GM12878 (cell line): ENCODE results near the gene AQP2. TPM values are rescaled to one million over a fixed set of nuclear protein-coding genes. Genes with fewer than 3 reads are reported as not detected.

Experiments
- ATAC-seq: fragments of 200-7000 bp; cut with Tn5 transposase; 3 replicates; pipeline ENCODE4 v1.9.1; 2020; ENCODE audit warnings: mild to moderate bottlenecking, moderate library complexity
- BruUV-seq: library from RNA; stranded (reverse); fragments of 400-500 nt; replicated peaks from 2 replicates; lab custom pipeline; 2021; lab: Mats Ljungman, UMichigan
- CTCF ChIA-PET: fragments of 300-600 bp; sonication (Branson Sonifier 250); formaldehyde crosslinking; extraction: SDS; loops from one replicate; lab custom pipeline; 2021; ENCODE audit warnings: inconsistent platforms; lab: Yijun Ruan, JAX
- POLR2A ChIA-PET: fragments of 350-600 bp; formaldehyde crosslinking; extraction: SDS; loops from one replicate; lab custom pipeline; 2021; ENCODE audit warnings: inconsistent platforms; lab: Charles Lee
- RAD21 ChIA-PET: fragments of 300-600 bp; sonication (Branson Sonifier 250); formaldehyde crosslinking; loops from one replicate; lab custom pipeline; 2023; ENCODE audit warnings: antibody characterized with exemption; ENCODE audit not compliant: unreplicated experiment; lab: Charles Lee
- SMC1A ChIA-PET: fragments of 300-600 bp; sonication (Branson Sonifier 250); formaldehyde crosslinking; loops from one replicate; lab custom pipeline; 2023; ENCODE audit not compliant: unreplicated experiment, uncharacterized antibody; lab: Charles Lee
- DNase-seq: peaks from one replicate; pipeline ENCODE4 v3.0.0-alpha.2; 2011; ENCODE audit warnings: low read depth, low spot score
- FAIRE-seq: peaks from 3 replicates; lab custom pipeline; 2011; peaks lifted over from hg19 to GRCh38; lab: Jason Lieb, UNC
- H2AFZ ChIP-seq: 2 replicates; pipeline ENCODE4 v1.6.0; 2011; ENCODE audit warnings: low read depth, low read length, control low read depth; ENCODE audit not compliant: control insufficient read depth
- H3K27ac ChIP-seq: 2 replicates; pipeline ENCODE4 v1.5.1; 2011; ENCODE audit warnings: control low read depth; ENCODE audit not compliant: control insufficient read depth, insufficient read depth
- H3K27me3 ChIP-seq, 2 experiments: replicated peaks in 1 of 2; 2 replicates each; pipeline versions ENCODE4 v1.6.0 to v1.6.1; 2011; ENCODE audit warnings: low read length in 1 of 2; ENCODE audit not compliant: control insufficient read depth in 2 of 2, insufficient read depth in 2 of 2
- H3K36me3 ChIP-seq, 2 experiments: 2 replicates each; pipeline ENCODE4 v1.5.1; 2011; ENCODE audit warnings: low read length in 1 of 2; ENCODE audit not compliant: control insufficient read depth in 2 of 2, insufficient read depth in 2 of 2
- H3K4me1 ChIP-seq: 2 replicates; pipeline ENCODE4 v1.6.1; 2011; ENCODE audit warnings: mild to moderate bottlenecking, low read length, moderate library complexity, mixed read lengths; ENCODE audit not compliant: control insufficient read depth, insufficient read depth
- H3K4me2 ChIP-seq: 2 replicates; pipeline ENCODE4 v1.6.0; 2011; ENCODE audit warnings: control low read depth; ENCODE audit not compliant: control insufficient read depth, insufficient read depth
- H3K4me3 ChIP-seq: fragments of 200-600 bp; sonication (generic); 2 replicates; pipeline ENCODE4 v1.5.1; 2016
- H3K79me2 ChIP-seq: 2 replicates; pipeline ENCODE4 v1.6.0; 2011; ENCODE audit warnings: low read length; ENCODE audit not compliant: control insufficient read depth, insufficient read depth
- H3K9ac ChIP-seq: 2 replicates; pipeline ENCODE4 v1.8.0; 2011; ENCODE audit warnings: low read length, control low read depth, mixed read lengths; ENCODE audit not compliant: control insufficient read depth, insufficient read depth
- H3K9me3 ChIP-seq: replicated peaks from 3 replicates; pipeline ENCODE4 v1.5.1; 2011; ENCODE audit warnings: mild to moderate bottlenecking, low read length; ENCODE audit not compliant: control insufficient read depth, insufficient read depth
- H4K20me1 ChIP-seq: 2 replicates; pipeline ENCODE4 v1.6.0; 2011; ENCODE audit not compliant: control insufficient read depth, insufficient read depth
- BHLHE40 ChIP-seq, 2 experiments: fragments of 450-650 bp in 1 of 2; IDR thresholded peaks; 2 replicates each; pipeline ENCODE4 v1.6.1; 2011 to 2017; ENCODE audit warnings: low read depth in 2 of 2, borderline replicate concordance in 1 of 2, improper control_type of control experiment in 1 of 2, low read length in 1 of 2, mild to moderate bottlenecking in 1 of 2
- CREB1 ChIP-seq: IDR thresholded peaks from 2 replicates; pipeline ENCODE4 v1.6.1; 2012; ENCODE audit warnings: low read depth, mild to moderate bottlenecking, inconsistent platforms
- CTCF ChIP-seq, 3 experiments: IDR thresholded peaks in 2 of 3; conservative IDR thresholded peaks in 1 of 3; 2 replicates each; pipeline ENCODE4 v1.5.1; 2011; ENCODE audit warnings: low read depth in 3 of 3, low read length in 3 of 3, mild to moderate bottlenecking in 3 of 3, control low read depth in 2 of 3, moderate library complexity in 2 of 3, inconsistent platforms in 1 of 3, mixed read lengths in 1 of 3; ENCODE audit not compliant: control insufficient read depth in 2 of 3, insufficient read depth in 1 of 3; ENCODE audit errors: extremely low read depth in 1 of 3
- ETV6 ChIP-seq, 2 experiments: fragments of 450-650 bp in 1 of 2; IDR thresholded peaks in 1 of 2; conservative IDR thresholded peaks in 1 of 2; 2 replicates each; pipeline ENCODE4 v1.6.1; 2014; ENCODE audit warnings: antibody characterized with exemption in 1 of 2, borderline replicate concordance in 1 of 2, low read depth in 1 of 2, mild to moderate bottlenecking in 1 of 2, moderate library complexity in 1 of 2
- EZH2 ChIP-seq: IDR thresholded peaks from 2 replicates; pipeline ENCODE4 v1.6.1; 2012; ENCODE audit warnings: low read depth, mild to moderate bottlenecking, control low read depth, inconsistent platforms, low read length, borderline replicate concordance; ENCODE audit not compliant: control insufficient read depth
- IKZF2 ChIP-seq, 2 experiments: fragments of 450-650 bp; IDR thresholded peaks; 2 replicates each; pipeline ENCODE4 v1.6.1; 2017; ENCODE audit warnings: mild to moderate bottlenecking in 2 of 2, moderate library complexity in 2 of 2
- MYC ChIP-seq: IDR thresholded peaks from 2 replicates; pipeline ENCODE4 v1.6.1; 2011; ENCODE audit warnings: mild to moderate bottlenecking, low read length, moderate library complexity, inconsistent platforms; ENCODE audit not compliant: insufficient read depth, insufficient replicate concordance, insufficient read length, severe bottlenecking
- NR2C2 ChIP-seq: IDR thresholded peaks from 2 replicates; pipeline ENCODE4 v1.6.1; 2011; ENCODE audit warnings: borderline replicate concordance, low read depth; ENCODE audit not compliant: control insufficient read depth, insufficient read length
- NRF1 ChIP-seq: conservative IDR thresholded peaks from 2 replicates; pipeline ENCODE4 v1.6.1; 2011; ENCODE audit warnings: mild to moderate bottlenecking, low read depth, low read length, improper control_type of control experiment
- PML ChIP-seq: IDR thresholded peaks from 2 replicates; pipeline ENCODE4 v1.6.1; 2012; ENCODE audit warnings: low read length, inconsistent platforms
- POLR2AphosphoS2 ChIP-seq: IDR thresholded peaks from 2 replicates; pipeline ENCODE4 v1.6.1; 2011; ENCODE audit warnings: low read depth, mild to moderate bottlenecking, low read length, improper control_type of control experiment, moderate library complexity
- POU2F2 ChIP-seq: IDR thresholded peaks from 3 replicates; pipeline ENCODE4 v1.6.1; 2011; ENCODE audit warnings: low read depth, mild to moderate bottlenecking, low read length, borderline replicate concordance
- RAD51 ChIP-seq: fragments of 450-650 bp; IDR thresholded peaks from 2 replicates; pipeline ENCODE4 v1.6.1; 2016; ENCODE audit warnings: moderate library complexity, mild to moderate bottlenecking, inconsistent platforms
- SMC3 ChIP-seq: IDR thresholded peaks from 2 replicates; pipeline ENCODE4 v1.6.1; 2011; ENCODE audit warnings: low read length, improper control_type of control experiment, borderline replicate concordance
- SPI1 ChIP-seq: IDR thresholded peaks from 2 replicates; pipeline ENCODE4 v1.6.1; 2011; ENCODE audit warnings: low read depth, mild to moderate bottlenecking, low read length, moderate library complexity, borderline replicate concordance; ENCODE audit not compliant: insufficient read depth
- SREBF1 ChIP-seq: IDR thresholded peaks from 2 replicates; pipeline ENCODE4 v1.6.1; 2012; ENCODE audit warnings: mild to moderate bottlenecking, low read length
- USF1 ChIP-seq: IDR thresholded peaks from 2 replicates; pipeline ENCODE4 v1.6.1; 2011; ENCODE audit warnings: borderline replicate concordance, low read depth, mild to moderate bottlenecking, moderate library complexity, mixed read lengths, low read length; ENCODE audit not compliant: insufficient read depth; ENCODE audit errors: extremely low read length
- WGBS: methylation state at CpG from one replicate; pipeline ENCODE4 v1.1.6; 2016; ENCODE audit warnings: low lambda C conversion rate; ENCODE audit not compliant: insufficient replicate concordance, insufficient coverage; ENCODE audit errors: missing lambda C conversion rate; 5-methylcytosine and 5-hydroxymethylcytosine counted together
- in situ Hi-C: fragments of 300-500 bp; cut with MboI; formaldehyde crosslinking; loops from 9 replicates; pipeline ENCODE4 v1.14.3; 2018; ENCODE audit warnings: mixed read lengths
- intact Hi-C: fragments of 100-400 bp; cut with micrococcal nuclease; formaldehyde crosslinking; loops from one replicate; pipeline ENCODE4 v1.14.2; 2022; ENCODE audit not compliant: unreplicated experiment
- polyA plus RNA-seq, 11 experiments: library from polyadenylated mRNA; depleted of rRNA in 4 of 11; unstranded in 6 of 11; stranded (reverse) in 5 of 11; fragments of >200 nt; fragmentation: Nextera tagmentation in 4 of 11; fragmentation: Illumina TruSeq in 1 of 11; extraction: Ambion mirVana in 4 of 11; extraction: Trizol in 1 of 11; gene quantifications; 1 replicate in 1 of 11; 2 replicates in 10 of 11; pipeline versions ENCODE4 v1.2.1 to v1.2.3, GENCODE V29; 2011 to 2016; ENCODE audit warnings: inconsistent platforms in 2 of 11, missing spikeins in 2 of 11, low read depth in 1 of 11
- total RNA-seq, 4 experiments: library from RNA; depleted of rRNA in 3 of 4; stranded (reverse); fragments of >200 nt in 3 of 4; fragmentation: Illumina TruSeq in 1 of 4; extraction: Trizol in 1 of 4; gene quantifications; 2 replicates each; pipeline versions ENCODE4 v1.2.1 to v1.2.3, GENCODE V29; 2013 to 2021

AQP2 gene
- total and polyA plus RNA-seq, 10 of the 15 experiments (the other 5 are each of a cell fraction or from before 2014, with no cell fraction given) = not detected

- TF ChIP-seq RAD51 (no peak), BHLHE40 (IDR thresholded peaks at IDR 0.05; ENCODE audit: borderline replicate concordance in 1 of 2, low read depth in 2 of 2, low read length in 1 of 2) (no peak), CTCF (IDR thresholded peaks at IDR 0.05 in 2 of 3, conservative IDR thresholded peaks at IDR 0.05 in 1 of 3; ENCODE audit: control insufficient read depth in 2 of 3, extremely low read depth in 1 of 3, insufficient read depth in 1 of 3, low read depth in 3 of 3, low read length in 3 of 3) (no peak), POU2F2 (no peak)
Measured at GRCh38 chr12:49947593-49948226, 2.8 kb upstream of the AQP2 start (continued).

GRCh38 chr12:49948866-49949845 is 1.4 kb upstream of the AQP2 start:
- CTCF ChIA-PET = interaction anchor here (0.7 to 2.1 kb wide), 2 partner anchors 17 to 57 kb away, joined by 3 to 13 read pairs; no protein-coding TSS in a partner anchor
- ATAC-seq = no peak
- Histone ChIP-seq H4K20me1 (no peaks in the 10 kb centered on the region), H3K4me2 (no peak overlapping the region), H3K27me3 (peaks cover 4 to 6% of the 10 kb centered on the region in 2 experiments; a peak in 3 of 4 replicates), H3K27ac (no peak overlapping the region), H3K9me3 (no peaks in the 10 kb centered on the region), H3K36me3 (no peaks in the 10 kb centered on the region), H3K4me3 (no peak overlapping the region), H2AFZ (no peak overlapping the region), H3K79me2 (no peaks in the 10 kb centered on the region), H3K4me1 (no peaks in the 10 kb centered on the region), H3K9ac (no peak overlapping the region)
- SMC1A ChIA-PET = no interaction called here
- 40% methylated on average over 13 of the region's 13 CpGs for WGBS
- intact Hi-C loops (no loop called here), in situ Hi-C loops (no loop called here)
- RAD21 ChIA-PET = no interaction called here
- POLR2A ChIA-PET = no interaction called here
- DNase-seq = no peak
- no peak for FAIRE-seq
- no TSS peak for BruUV-seq
- TF ChIP-seq MYC (no peak), RAD51 (no peak), SMC3 (no peak), NR2C2 (no peak), PML (no peak), NRF1 (no peak), CREB1 (no peak), SPI1 (no peak), POLR2AphosphoS2 (no peak), ETV6 (conservative IDR thresholded peaks at IDR 0.05 in 1 of 2, IDR thresholded peaks at IDR 0.05 in 1 of 2; ENCODE audit: borderline replicate concordance in 1 of 2, low read depth in 1 of 2) (no peak), IKZF2 (IDR thresholded peaks at IDR 0.05) (no peak), USF1 (no peak), SREBF1 (no peak), EZH2 (no peak)
